NOMO-1 treated with dmso at 0.1 percent for 144 hours (cell line): ENCODE measurements around the gene SLC40A1.

Experiments
- DNase-seq: peaks from one replicate; lab custom pipeline; 2025; ENCODE audit not compliant: unreplicated experiment; lab: John Stamatoyannopoulos, UW

Gene SLC40A1

GRCh38 chr2:189570570-189571031 is 10.0 kb downstream of the SLC40A1 start:
- no peak for DNase-seq

GRCh38 chr2:189569295-189569910 is 11.2 kb downstream of the SLC40A1 start:
- no peak for DNase-seq

GRCh38 chr2:189566046-189566445 is 14.5 kb downstream of the SLC40A1 start:
- DNase-seq = no peak

- DNase-seq = no peak
These were observed 19.1 kb downstream of the SLC40A1 start for GRCh38 chr2:189561371-189562038.

- no peak for DNase-seq
These were observed 20.4 kb downstream of the SLC40A1 start for GRCh38 chr2:189560273-189560586.

GRCh38 chr2:189559579-189560272 is 20.9 kb downstream of the SLC40A1 start:
- DNase-seq = no peak

DNA sequence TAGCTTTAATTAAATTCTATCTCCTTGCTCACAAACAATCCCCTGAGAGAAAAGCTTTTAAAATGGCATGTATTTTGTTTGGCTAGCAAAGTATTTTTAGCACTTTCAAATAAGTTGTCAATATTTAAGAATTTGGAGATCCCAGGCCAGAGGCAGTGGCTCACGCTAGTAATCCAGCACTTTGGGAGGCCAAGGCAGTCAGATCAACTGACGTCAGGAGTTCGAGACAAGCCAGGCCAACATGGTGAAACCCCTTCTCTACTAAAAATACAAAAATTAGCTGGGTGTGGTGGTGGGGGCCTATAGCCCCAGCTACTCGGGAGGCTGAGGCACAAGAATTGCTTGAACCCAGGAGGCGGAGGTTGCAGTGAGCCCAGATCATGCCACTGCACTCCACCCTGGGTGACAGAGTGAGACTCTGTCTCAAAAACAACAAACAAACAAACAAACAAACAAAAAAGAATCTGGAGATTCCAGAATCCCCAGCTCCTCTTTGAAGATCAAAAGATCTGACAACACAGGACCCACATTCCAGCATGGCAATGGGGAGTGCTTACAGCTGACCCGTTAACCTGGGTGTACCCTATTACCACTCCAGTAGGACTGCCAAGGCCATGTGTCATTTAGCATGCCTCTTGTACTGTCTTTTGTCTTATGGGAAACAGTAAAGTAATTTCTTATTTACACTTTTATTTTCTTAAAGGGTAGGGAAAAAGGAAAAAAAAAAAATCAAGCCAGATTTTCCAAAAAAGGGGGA is 21.9 kb downstream of the SLC40A1 start:
- DNase-seq = no peak

- no peak for DNase-seq
These were observed 23.2 kb downstream of the SLC40A1 start for GRCh38 chr2:189557373-189557772.

- DNase-seq = no peak
These were observed 24.1 kb downstream of the SLC40A1 start for GRCh38 chr2:189556526-189556925.

DNA sequence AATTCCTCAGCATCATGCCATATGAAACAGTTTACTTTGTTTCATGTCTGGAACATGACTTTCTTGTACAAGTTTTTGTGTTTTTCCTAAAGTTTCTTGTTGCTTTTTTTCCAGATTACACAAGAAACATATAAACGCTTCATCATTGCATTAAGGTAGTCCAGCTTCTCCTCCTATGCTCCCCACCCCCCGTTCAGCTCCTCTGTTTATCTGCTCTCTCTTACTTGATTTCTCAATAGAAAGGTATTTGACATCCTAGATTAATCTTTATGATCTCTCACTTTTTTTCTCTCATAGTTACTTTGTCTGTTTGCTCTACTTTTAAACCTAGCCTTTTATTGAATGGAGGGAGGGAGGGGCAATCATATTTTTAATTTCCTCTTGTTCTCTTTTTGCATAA is 25.4 kb downstream of the SLC40A1 start:
- no peak for DNase-seq

- no peak for DNase-seq
These were observed 27.0 kb downstream of the SLC40A1 start for GRCh38 chr2:189553504-189554088.

- DNase-seq = no peak
These were observed 27.6 kb downstream of the SLC40A1 start for GRCh38 chr2:189552991-189553404.

GRCh38 chr2:189552334-189552990 is 28.1 kb downstream of the SLC40A1 start:
- DNase-seq = no peak

GRCh38 chr2:189551808-189552207 is 28.8 kb downstream of the SLC40A1 start:
- DNase-seq = no peak

DNA sequence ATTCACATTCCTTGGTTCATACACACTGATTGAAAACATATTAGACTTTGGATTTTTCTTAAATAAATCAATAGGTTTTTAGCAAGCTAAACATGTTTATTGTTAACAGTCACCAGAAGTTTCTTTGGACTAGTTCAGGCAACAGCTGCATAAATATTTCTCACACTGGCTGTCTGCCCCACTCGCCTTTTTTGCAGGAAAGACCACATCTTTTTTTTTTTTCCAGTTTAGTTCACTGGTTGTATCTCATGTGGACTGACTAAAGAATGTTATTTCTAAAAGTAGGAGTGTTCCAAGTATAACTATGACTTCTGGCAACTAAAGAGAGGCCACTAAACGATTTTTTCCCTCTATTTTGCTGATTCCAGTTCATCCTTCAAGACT is 31.1 kb downstream of the SLC40A1 start:
- no peak for DNase-seq

DNA sequence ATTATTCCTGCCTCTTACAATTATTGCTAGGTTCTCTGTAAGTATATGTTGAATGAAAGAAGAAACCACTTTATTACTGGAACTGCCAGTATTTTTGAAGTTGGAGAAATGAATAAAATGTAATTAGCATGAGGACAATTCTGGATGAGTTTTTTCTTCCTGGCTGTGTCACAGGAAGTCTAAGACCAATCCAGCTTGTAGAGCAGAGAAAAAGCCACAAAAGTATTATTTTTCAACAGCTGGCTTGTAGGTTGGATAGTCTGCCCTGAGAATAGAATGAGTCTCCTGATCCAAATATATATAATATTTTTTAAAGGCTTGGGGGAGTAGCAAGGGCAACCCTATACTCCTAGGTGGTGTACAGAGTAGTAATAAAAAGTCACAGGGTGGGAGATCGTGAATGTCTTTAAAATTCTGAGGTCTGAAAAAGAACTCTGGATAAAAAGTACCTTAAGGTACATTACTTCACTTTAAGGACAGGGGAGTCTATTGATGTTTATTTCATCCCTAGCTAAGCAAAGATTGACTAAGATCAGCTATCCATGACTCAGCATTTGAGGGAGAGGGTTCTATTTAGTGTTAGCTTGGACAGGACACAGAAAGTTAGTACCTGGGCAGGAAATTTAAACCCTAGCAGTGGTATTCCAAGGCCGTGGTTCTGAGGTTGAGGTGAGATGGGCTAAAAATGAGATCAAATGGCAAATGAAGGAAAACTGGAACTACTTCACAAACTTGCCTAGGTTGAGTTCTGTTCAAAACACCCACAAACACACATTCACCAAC is 31.7 kb downstream of the SLC40A1 start:
- no peak for DNase-seq

- no peak for DNase-seq
These were observed 35.2 kb downstream of the SLC40A1 start for GRCh38 chr2:189545418-189545817.

DNA sequence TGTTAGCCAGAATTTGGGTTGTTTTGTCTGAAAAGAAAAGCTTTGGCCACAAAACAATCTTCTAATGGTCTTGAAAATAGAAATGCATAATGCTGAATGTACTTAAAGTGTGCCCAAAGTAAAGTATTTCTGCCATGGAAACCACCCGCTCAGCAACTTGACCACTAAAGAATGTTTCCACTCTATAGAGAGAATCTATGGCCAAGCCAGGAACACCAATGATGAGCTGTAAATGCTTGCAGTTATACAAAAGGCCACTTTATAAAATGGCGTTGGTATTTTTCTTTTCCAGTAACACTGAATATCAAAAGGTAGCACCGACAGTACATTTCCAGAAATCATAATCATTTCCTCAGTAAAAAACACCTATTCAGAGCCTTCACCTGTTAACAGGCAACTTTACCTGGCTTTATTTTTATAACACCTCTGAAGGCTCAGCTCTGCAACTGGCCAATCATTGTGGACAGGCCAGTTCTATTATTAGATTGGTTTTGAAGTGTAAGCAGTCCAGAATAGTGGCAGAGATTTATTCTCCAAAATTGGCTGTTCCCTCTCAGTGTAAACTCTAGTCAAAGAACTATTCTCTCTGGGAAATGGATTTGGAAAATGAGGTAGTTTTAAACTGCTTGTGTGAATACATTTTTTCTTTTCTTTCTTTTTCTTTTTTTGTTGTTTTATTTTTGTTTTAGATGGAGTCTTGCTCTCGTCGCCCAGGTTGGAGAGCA is 36.1 kb downstream of the SLC40A1 start:
- DNase-seq = no peak

DNA sequence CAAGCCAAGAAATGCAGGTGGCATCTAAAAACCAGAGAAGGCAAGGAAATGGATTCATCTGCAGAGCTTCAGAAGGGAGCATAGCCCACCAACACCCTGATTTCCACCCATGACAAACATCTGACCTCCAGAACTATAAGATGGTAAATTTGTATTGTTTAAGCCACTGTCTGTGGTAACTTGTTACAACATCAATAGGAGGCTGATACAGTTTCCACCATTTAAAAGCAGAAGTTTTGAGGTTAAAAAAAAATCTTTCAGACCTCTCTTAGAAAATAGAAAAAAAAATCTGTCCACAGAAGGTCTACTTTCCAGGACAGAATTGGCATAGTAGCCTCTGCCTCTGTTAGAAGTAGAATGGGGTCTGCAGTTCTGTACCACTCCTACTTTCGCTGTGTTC is 37.2 kb downstream of the SLC40A1 start:
- no peak for DNase-seq
